GM21528 (cell line): ENCODE results near the gene PRUNE2.

Experiments used
- ATAC-seq: cut with Tn5 transposase; IDR thresholded peaks from one replicate; pipeline ENCODE4 v1.9.1; 2021; ENCODE audit warnings: mild to moderate bottlenecking, moderate library complexity; ENCODE audit not compliant: unreplicated experiment, low FRiP score

PRUNE2 gene

DNA sequence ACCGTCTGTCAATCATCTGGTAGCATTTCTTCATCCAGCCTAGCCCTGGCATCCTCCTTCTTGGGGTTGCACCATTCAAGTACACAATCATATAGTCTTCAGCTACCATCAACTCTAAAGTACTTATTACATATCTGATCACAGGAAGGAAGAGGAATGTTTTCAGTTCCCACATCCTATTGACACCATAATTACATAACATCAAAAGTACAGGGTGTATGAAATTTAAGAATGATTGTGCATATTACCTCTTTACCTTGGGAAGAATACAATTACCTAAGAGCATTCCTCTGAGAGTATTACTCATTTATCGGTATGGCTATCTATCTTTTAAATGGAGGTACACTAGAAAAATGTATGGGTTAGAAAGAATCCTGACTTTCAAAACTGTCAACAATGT lies 268.5 kb downstream of the PRUNE2 start:
- ATAC-seq, result no peak

DNA sequence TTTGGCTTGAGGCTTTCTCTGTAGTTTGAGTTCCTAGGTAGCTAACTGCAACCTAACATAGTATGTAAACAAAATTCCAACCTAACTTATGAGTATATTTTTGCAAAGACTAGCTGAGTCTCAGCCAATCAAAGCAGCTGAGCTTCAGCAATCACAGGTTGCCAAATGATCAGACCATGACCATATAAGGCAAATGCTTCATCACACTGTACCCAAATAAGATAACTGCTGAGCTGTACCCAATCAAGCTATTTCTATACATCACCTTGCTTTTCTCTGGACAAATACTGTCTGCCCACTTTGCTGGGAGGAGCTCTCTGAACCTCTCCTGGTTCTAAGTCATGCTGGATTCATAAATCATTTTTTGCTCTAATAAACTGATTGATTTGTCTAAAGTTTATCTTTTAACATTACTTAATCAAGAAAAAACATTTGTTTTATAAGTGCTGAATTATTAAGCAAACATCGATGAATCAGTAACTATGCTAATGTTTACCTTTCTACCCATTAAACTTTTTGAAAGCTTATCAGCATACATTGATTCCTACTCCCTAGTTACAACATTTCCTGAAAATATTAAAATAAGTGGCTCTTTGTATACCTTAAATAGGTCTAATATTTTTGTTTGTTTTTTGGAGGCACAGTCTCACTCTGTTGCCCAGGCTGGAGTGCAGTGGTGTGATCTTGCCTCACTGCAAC lies 271.4 kb downstream of the PRUNE2 start:
- no peak for ATAC-seq

GRCh38 chr9:76630916-76631315 lies 275.0 kb downstream of the PRUNE2 start:
- ATAC-seq, result no peak

DNA sequence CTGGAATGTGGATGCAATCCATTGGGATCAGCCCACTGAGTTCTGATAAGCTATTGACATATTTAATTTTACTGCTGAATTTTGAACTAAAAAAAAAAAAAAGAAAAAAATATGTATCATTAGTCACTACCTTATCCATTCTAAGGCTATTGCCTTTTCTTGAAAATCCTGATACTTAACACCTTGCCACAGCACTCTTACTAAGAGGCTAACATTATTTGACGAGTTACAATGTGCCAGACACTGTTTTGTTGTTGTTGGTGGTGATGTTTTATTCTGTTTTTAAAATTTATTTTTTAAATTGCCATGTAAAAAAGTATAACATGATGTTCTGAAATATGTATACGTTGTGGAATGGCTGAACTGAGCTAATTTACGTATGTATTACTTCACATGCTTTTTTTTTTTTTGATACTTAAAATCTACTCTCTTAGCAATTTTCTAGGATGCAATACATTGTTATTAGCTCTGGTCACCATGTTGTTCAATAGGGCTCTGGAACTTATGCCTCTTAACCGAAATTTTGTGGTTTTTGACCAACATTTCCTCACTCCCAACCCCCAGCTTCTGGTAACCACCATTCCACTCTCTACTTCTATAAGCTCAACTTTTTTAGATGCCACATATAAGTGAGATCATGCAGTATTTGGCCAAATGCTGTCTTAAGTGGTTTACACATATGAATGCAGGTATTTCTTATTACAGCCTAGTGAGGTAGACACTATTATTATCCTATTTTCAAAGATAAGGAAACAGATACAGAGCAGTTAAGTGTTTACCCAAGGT lies 276.5 kb downstream of the PRUNE2 start:
- no peak for ATAC-seq

- no peak for ATAC-seq
Measured at GRCh38 chr9:76628155-76628554, 277.8 kb downstream of the PRUNE2 start.

GRCh38 chr9:76626980-76627379 lies 278.9 kb downstream of the PRUNE2 start:
- ATAC-seq, result no peak

GRCh38 chr9:76626141-76626540 lies 279.8 kb downstream of the PRUNE2 start:
- no peak for ATAC-seq

GRCh38 chr9:76624391-76625048 lies 281.4 kb downstream of the PRUNE2 start:
- ATAC-seq, result peak; percentile 97

GRCh38 chr9:76620996-76621395 lies 284.9 kb downstream of the PRUNE2 start:
- no peak for ATAC-seq

DNA sequence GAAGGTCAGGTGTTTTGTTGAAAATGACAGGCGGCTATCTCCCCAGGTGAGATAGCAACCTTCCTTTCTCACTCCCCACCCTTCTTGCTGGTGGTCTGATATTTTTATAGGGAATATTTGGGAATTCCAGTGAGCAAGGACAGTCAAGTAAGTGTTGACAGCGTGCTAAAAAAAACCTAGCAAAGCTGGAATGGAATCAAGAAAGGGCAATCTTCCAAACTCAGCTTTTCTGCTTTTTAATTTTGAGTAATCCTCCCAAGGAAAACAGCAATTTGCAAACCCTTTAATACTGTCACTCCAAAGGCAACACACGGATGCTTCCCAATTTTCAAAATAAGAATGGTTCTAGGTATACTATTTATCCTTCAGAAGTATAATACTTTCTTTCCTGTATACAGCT lies 285.3 kb downstream of the PRUNE2 start:
- ATAC-seq, result no peak

DNA sequence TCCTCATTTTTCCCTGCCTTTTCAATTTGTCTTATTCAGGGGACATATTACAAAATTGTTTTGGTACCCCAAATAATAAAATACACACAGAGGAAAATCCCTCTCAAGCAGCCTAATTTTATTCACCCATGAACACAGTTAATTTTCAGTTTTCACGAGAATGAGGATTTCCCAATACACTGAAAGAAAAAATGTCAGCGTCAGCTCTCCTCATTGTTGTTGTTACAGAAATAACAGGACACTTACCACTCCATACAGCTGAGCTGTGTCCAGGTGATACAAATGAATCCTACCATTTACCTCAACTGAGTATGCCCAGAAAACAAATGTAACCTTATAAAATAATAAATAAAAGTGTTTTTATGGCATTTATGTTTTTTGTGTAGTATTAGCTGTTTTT lies 286.3 kb downstream of the PRUNE2 start:
- ATAC-seq, result no peak

DNA sequence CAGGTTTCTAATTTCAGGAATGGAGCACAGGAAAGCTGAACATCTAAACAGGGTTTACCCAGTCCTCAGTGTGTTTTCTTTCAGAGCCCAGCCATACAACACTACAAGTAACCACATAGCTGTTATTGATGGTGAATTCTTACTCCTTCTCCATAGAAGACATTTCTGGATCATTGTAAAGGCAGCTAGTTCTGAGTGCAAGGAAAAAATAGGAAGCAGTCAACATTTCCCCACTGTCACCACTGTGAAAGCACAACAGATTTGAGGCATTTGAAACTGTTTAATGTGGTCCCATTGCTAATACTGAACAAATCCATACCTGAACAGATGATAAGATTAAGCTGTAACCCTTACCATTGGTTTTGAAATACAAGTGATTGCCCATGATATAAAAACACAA lies 286.7 kb downstream of the PRUNE2 start:
- no peak for ATAC-seq

DNA sequence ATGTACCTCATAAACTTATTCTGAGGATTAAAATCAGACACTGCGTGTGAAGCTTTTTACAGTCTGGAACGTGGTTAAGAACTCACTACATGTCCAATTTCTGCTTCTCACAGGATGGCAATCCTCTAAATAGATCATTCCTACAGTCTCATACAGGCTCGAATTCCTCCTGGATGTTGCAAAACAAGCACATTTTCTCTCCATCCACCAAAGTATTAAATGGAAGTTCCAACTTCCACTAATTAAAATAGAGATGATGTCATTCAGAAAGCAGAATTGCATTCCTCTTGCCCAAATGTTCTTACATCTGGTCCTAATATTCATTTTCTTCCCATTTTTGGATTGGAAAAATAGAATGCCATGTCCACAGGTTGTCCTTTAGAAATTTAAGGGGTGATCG lies 287.2 kb downstream of the PRUNE2 start:
- no peak for ATAC-seq

DNA sequence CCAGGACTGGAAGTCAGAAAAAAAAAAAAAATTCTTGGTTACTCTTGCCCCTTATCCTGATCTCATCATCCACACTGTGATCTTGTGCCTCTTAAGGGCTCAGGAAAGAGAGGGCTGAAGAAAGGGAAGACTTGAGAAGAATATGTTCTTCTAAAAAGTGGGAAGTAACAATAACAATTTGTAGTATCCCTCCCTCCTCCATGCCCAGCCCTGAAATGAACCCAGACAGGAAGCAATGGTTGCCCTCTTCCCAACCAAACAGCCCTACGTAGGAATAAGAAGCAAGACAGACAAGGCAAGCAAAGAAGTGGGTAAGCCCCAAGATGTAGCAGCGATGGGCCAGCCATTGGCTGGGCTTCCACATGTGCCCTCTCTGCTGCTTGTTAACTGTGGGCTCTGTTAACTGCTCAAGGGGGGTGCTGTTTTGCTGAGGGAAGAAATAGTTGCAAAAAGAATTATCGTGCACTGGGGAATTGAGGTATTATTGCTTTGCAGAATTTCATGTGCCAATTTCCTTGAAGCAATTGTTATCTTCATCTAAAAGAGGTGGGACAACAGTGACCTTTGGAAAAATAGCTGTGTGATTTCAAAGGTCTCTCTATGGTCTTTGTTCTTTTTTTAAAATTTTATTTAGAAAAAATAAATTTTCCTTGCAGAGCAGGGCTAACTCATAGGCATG lies 288.3 kb downstream of the PRUNE2 start:
- no peak for ATAC-seq

- no peak for ATAC-seq
Measured at GRCh38 chr9:76616780-76617179, 289.1 kb downstream of the PRUNE2 start.

GRCh38 chr9:76615177-76615603 lies 290.7 kb downstream of the PRUNE2 start:
- no peak for ATAC-seq

- ATAC-seq, result no peak
Measured at GRCh38 chr9:76613974-76614373, 291.9 kb downstream of the PRUNE2 start.

DNA sequence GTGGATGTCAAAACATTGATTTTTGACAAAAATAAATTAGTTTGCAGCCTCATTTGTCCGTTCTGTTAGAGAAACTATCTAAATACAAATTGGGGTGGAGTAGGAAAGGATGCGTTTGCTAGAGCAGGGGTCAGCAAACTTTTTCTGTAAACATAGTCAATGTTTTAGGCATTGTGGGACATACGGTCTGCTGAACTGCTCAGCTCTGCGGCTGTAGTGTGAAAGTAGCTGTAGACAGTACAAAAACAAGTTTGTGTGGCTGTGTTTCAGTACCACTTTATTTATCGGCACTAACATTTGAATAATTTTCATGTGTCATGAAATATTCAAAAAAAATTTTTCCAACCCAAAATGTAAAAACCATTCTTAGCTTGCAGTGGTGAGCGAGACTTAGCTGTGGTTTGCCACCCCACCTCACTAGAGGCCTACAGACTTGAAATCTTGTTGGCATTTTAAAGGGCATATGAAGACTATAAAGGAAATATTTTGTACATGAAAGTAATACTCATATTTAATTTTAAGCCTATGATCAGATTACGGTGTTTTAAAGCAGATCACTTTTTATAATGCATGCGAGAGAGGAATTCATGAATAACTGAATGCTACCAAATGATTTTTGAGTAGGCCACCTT lies 292.6 kb downstream of the PRUNE2 start:
- no peak for ATAC-seq

DNA sequence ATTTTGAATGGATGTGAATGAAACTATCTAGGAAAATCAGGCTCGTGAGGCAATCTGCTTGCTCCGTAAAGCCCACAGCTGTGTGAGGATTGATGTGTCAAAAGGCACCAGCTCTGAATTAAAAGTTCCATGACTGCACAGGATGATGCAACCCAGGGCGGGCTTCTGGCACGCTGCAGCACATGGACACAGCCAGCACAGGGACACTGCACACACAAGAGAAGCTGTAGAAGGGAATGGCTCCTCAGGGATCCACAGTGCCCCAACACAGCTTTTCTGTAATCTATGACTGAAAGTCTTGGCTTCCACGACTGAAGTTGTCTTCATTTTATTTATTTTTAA lies 295.9 kb downstream of the PRUNE2 start:
- ATAC-seq, result no peak

- no peak for ATAC-seq
Measured at GRCh38 chr9:76609285-76610010, 296.5 kb downstream of the PRUNE2 start.
